PFSK-1 (cell line): ENCODE results near the gene PPP2R5C.

Experiments used
- FOXP2 ChIP-seq: optimal IDR thresholded peaks from 2 replicates; pipeline ENCODE3; 2011; ENCODE audit warnings: borderline replicate concordance, control low read depth, inconsistent platforms; ENCODE audit not compliant: insufficient read depth; ENCODE audit errors: extremely low read length, extremely low read depth
- POLR2AphosphoS5 ChIP-seq: IDR thresholded peaks from 2 replicates; pipeline ENCODE4 v1.6.1; 2012; ENCODE audit warnings: low read depth, mild to moderate bottlenecking, control low read depth, low read length, moderate library complexity
- REST ChIP-seq, 2 experiments: IDR thresholded peaks; 2 replicates each; pipeline versions ENCODE4 v1.6.1 to v1.8.0; 2011 to 2012; ENCODE audit warnings: low read depth in 2 of 2, low read length in 2 of 2, control low read depth in 1 of 2, inconsistent platforms in 1 of 2, mild to moderate bottlenecking in 1 of 2, moderate library complexity in 1 of 2; ENCODE audit not compliant: insufficient read depth in 1 of 2
- SIN3A ChIP-seq: IDR thresholded peaks from 2 replicates; pipeline ENCODE4 v1.6.1; 2012; ENCODE audit warnings: mild to moderate bottlenecking, low read length, moderate library complexity, borderline replicate concordance; ENCODE audit not compliant: insufficient read depth
- TAF1 ChIP-seq: IDR thresholded peaks from 2 replicates; pipeline ENCODE4 v1.6.1; 2012; ENCODE audit warnings: low read length, control low read depth, borderline replicate concordance; ENCODE audit not compliant: insufficient read depth

Gene PPP2R5C

GRCh38 chr14:101721951-101722661, 39.4 kb upstream of the PPP2R5C start:
- TF ChIP-seq REST (IDR thresholded peaks at IDR 0.05; ENCODE audit: insufficient read depth in 1 of 2, low read depth in 2 of 2, low read length in 2 of 2) (no peak), SIN3A (peak; percentile 63; the same call in 1 of the 2 replicates), FOXP2 (peak; percentile 80)

- TF ChIP-seq REST (IDR thresholded peaks at IDR 0.05; ENCODE audit: insufficient read depth in 1 of 2, low read depth in 2 of 2, low read length in 2 of 2) (no peak), POLR2AphosphoS5 (no peak), FOXP2 (no peak), SIN3A (no peak), TAF1 (no peak)
Observed at GRCh38 chr14:101723061-101723595, 38.4 kb upstream of the PPP2R5C start.

GRCh38 chr14:101726295-101726953, 35.1 kb upstream of the PPP2R5C start:
- TF ChIP-seq SIN3A (no peak), FOXP2 (no peak), REST (IDR thresholded peaks at IDR 0.05; ENCODE audit: insufficient read depth in 1 of 2, low read depth in 2 of 2, low read length in 2 of 2) (no peak), POLR2AphosphoS5 (no peak), TAF1 (no peak)

- no peak for TF ChIP-seq FOXP2
- TF ChIP-seq POLR2AphosphoS5 = no peak
- TF ChIP-seq REST (IDR thresholded peaks at IDR 0.05; ENCODE audit: insufficient read depth in 1 of 2, low read depth in 2 of 2, low read length in 2 of 2) = no peak
- no peak for TF ChIP-seq TAF1
- no peak for TF ChIP-seq SIN3A
Observed at GRCh38 chr14:101726954-101727302, 34.6 kb upstream of the PPP2R5C start.
